Measurements from ENCODE around the gene ADIG. TPM values are rescaled to one million over a fixed set of nuclear protein-coding genes. Genes with fewer than 3 reads are reported as not detected.

The ADIG gene
- total and polyA plus RNA-seq, 12 donors = 0.32 TPM; not detected in 11

- H3K4me1 ChIP-seq = peaks cover 0 to 6% (median 0%) of the 10 kb centered on the region in 9 donors
- no peak for ATAC-seq
- H3K27me3 ChIP-seq = peaks cover 0 to 16% (median 10%) of the 10 kb centered on the region in 7 donors
- H3K9me3 ChIP-seq = no peaks in the 10 kb centered on the region
- intact Hi-C loops (cut with DNase I) = no loop called here
- H3K4me3 ChIP-seq = no peak overlapping the region
- WGBS, 2 donors = 55 to 85% methylated on average over 1 of the region's 1 CpG
- TF ChIP-seq CTCF (IDR thresholded peaks at IDR 0.05) = no peak
- DNase-seq = no peak
- no peak overlapping the region for H3K27ac ChIP-seq
- H3K36me3 ChIP-seq = no peaks in the 10 kb centered on the region
Observed at GRCh38 chr20:38629979-38630378, 49.0 kb downstream of the ADIG start.

- peaks cover 0 to 6% (median 0%) of the 10 kb centered on the region in 9 donors for H3K4me1 ChIP-seq
- H3K27me3 ChIP-seq = peaks cover 0 to 24% (median 10%) of the 10 kb centered on the region in 7 donors
- intact Hi-C loops (cut with DNase I) = no loop called here
- H3K27ac ChIP-seq = no peak overlapping the region
- no peak overlapping the region for H3K4me3 ChIP-seq
- H3K9me3 ChIP-seq = no peaks in the 10 kb centered on the region
- DNase-seq = no peak
- TF ChIP-seq CTCF (IDR thresholded peaks at IDR 0.05) = no peak
- 79 to 83% methylated on average over 6 of the region's 6 CpGs for WGBS, 2 donors
- H3K36me3 ChIP-seq = no peaks in the 10 kb centered on the region
- no peak for ATAC-seq
Observed at GRCh38 chr20:38630727-38631126, 49.7 kb downstream of the ADIG start.

GRCh38 chr20:38631155-38632022, 50.4 kb downstream of the ADIG start:
- 44 to 52% methylated on average over 5 of the region's 5 CpGs for WGBS, 2 donors
- intact Hi-C loops (cut with DNase I) = no loop called here
- H3K9me3 ChIP-seq = no peaks in the 10 kb centered on the region
- H3K27me3 ChIP-seq = peaks cover 0 to 29% (median 10%) of the 10 kb centered on the region in 7 donors
- H3K4me3 ChIP-seq = no peak overlapping the region
- TF ChIP-seq CTCF (IDR thresholded peaks at IDR 0.05) = no peak
- H3K4me1 ChIP-seq = peaks cover 0 to 6% (median 0%) of the 10 kb centered on the region in 9 donors
- no peak for ATAC-seq
- H3K27ac ChIP-seq = no peak overlapping the region
- no peaks in the 10 kb centered on the region for H3K36me3 ChIP-seq
- no peak for DNase-seq

- DNase-seq (peak; percentile 23 to 27), ATAC-seq (peak in 7 of 8 donors; percentile 38 to 79 (median 62))
- Histone ChIP-seq H3K27ac (no peak overlapping the region), H3K36me3 (no peaks in the 10 kb centered on the region), H3K4me1 (peaks cover 0 to 6% (median 0%) of the 10 kb centered on the region in 9 donors), H3K27me3 (peaks cover 0 to 29% (median 10%) of the 10 kb centered on the region in 7 donors), H3K9me3 (peaks cover 0 to 2% (median 0%) of the 10 kb centered on the region in 11 donors), H3K4me3 (no peak overlapping the region)
- 37 to 38% methylated on average over 13 of the region's 13 CpGs for WGBS, 2 donors
- intact Hi-C loops (cut with DNase I) = no loop called here
- TF ChIP-seq CTCF (IDR thresholded peaks at IDR 0.05) = peak; percentile 58 to 94 (median 82)
Observed at GRCh38 chr20:38633577-38634093, 52.6 kb downstream of the ADIG start.
